ENCODE data around the gene IPCEF1.

- TF ChIP-seq CTCF (conservative IDR thresholded peaks at IDR 0.05; ENCODE audit: low read length) (no peak), EZH2phosphoT487 (IDR thresholded peaks at IDR 0.05; ENCODE audit: borderline replicate concordance) (no peak)
Observed at GRCh38 chr6:154138793-154139192, 217.8 kb downstream of the IPCEF1 start.
